Measurements from ENCODE around the gene UBAC1.

The UBAC1 gene

DNA sequence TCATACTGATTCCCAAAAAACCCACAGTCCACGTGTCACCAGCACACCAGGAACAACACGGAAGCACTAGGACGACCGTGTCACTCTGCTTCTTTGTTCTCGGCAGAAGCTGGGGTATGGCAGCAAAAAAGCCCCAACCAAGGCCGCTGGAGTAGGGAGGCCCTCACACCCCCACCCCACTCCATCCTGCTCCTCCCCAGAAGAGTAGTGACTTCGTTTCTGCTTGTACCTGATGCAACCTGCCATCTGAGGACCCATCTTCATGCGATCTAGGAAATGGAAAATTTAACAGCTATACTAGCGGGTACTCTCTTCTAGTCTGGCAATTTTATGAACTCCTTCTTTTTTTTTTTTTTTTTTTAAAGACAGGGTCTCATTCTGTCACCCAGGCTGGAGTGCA is 3.7 kb downstream of the UBAC1 start:
- Histone ChIP-seq H3K4me1 (ENCODE audit: low read depth, poor library complexity, severe bottlenecking) (peaks cover 16% of the 10 kb centered on the region), H3K4me2 (no peak overlapping the region), H3K27me3 (ENCODE audit: insufficient read depth, low read depth) (peaks cover 9% of the 10 kb centered on the region; the same call in 1 of the 2 replicates), H4K20me1 (ENCODE audit: insufficient read depth) (no peaks in the 10 kb centered on the region), H2AFZ (ENCODE audit: low read depth) (no peak overlapping the region), H3K4me3 (IDR thresholded peaks at IDR 0.05; ENCODE audit: insufficient read depth, low read depth, low read length) (no peak overlapping the region), H3K9ac (no peak overlapping the region), H3K27ac (no peak overlapping the region), H3K36me3 (ENCODE audit: insufficient read depth) (no peaks in the 10 kb centered on the region), H3K79me2 (ENCODE audit: insufficient read depth, low read depth) (peaks cover 38% of the 10 kb centered on the region; the same call in 1 of the 2 replicates)
- no peak for TF ChIP-seq CTCF (conservative IDR thresholded peaks at IDR 0.05; ENCODE audit: low read depth, low read length)

- Histone ChIP-seq H3K79me2 (ENCODE audit: insufficient read depth, low read depth) (peaks cover 38% of the 10 kb centered on the region; the same call in 1 of the 2 replicates), H4K20me1 (ENCODE audit: insufficient read depth) (no peaks in the 10 kb centered on the region), H3K27me3 (ENCODE audit: insufficient read depth, low read depth) (peaks cover 3% of the 10 kb centered on the region; the same call in 1 of the 2 replicates), H3K4me3 (IDR thresholded peaks at IDR 0.05; ENCODE audit: insufficient read depth, low read depth, low read length) (no peak overlapping the region), H3K4me2 (no peak overlapping the region), H2AFZ (ENCODE audit: low read depth) (no peak overlapping the region), H3K36me3 (ENCODE audit: insufficient read depth) (no peaks in the 10 kb centered on the region), H3K27ac (no peak overlapping the region), H3K9ac (no peak overlapping the region), H3K4me1 (ENCODE audit: low read depth, poor library complexity, severe bottlenecking) (peaks cover 13% of the 10 kb centered on the region)
- TF ChIP-seq CTCF (conservative IDR thresholded peaks at IDR 0.05; ENCODE audit: low read depth, low read length): no peak
Observed at GRCh38 chr9:135956802-135957174, 4.4 kb downstream of the UBAC1 start.

DNA sequence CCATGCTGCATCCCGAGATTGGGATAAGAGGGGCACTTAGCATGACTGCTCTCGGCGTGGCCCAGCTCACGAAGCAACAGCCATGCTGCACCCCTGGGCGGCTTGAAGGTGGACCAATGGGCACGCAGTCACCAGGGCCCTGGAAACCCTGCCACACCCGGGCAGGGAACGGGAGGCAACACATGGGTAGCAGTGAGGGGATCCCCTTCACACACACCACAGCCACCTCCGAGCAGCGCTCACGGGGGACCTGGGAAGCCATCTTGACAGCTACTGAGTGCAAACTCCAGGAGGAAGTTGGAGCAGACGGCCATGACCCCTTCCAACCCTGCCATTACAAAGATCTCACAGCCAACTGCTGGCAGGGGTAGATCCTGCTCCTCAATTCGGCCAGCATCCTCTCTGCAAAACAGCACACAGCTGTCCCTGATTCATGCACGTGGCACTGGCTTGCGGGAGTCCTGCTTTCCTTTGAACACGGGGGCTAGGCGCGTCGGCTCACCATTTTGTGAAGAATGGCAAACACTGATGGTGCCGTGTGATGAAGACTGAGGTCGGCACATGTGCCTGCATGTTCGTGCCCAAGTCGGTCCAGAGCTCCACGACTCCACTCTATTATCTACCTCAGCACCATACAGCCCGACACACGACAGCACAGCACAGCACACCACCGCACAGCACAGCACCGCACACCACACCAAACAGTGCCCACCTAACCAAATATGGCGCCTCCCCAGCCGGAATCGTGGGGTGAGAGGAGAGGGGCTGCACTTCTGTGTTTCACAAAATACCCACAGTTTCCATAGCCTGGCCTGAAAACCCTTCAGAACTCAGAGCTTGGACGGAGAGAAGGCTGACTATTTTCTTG is 5.0 kb downstream of the UBAC1 start:
- H3K79me2 ChIP-seq (ENCODE audit: insufficient read depth, low read depth): peaks cover 38% of the 10 kb centered on the region; the same call in 1 of the 2 replicates
- no peak for TF ChIP-seq CTCF (conservative IDR thresholded peaks at IDR 0.05; ENCODE audit: low read depth, low read length)

GRCh38 chr9:135952664-135953206 is 8.4 kb downstream of the UBAC1 start:
- Histone ChIP-seq H3K9ac (no peak overlapping the region), H3K4me3 (IDR thresholded peaks at IDR 0.05; ENCODE audit: insufficient read depth, low read depth, low read length) (no peak overlapping the region), H3K27me3 (ENCODE audit: insufficient read depth, low read depth) (no peaks in the 10 kb centered on the region), H3K4me1 (ENCODE audit: low read depth, poor library complexity, severe bottlenecking) (no peaks in the 10 kb centered on the region), H3K79me2 (ENCODE audit: insufficient read depth, low read depth) (peaks cover 12% of the 10 kb centered on the region; the same call in 1 of the 2 replicates), H3K36me3 (ENCODE audit: insufficient read depth) (no peaks in the 10 kb centered on the region), H2AFZ (ENCODE audit: low read depth) (no peak overlapping the region), H3K4me2 (no peak overlapping the region), H4K20me1 (ENCODE audit: insufficient read depth) (no peaks in the 10 kb centered on the region), H3K27ac (no peak overlapping the region)
- TF ChIP-seq CTCF (conservative IDR thresholded peaks at IDR 0.05; ENCODE audit: low read depth, low read length): no peak

More for the DNA sequence above, 5.0 kb downstream of the UBAC1 start:
- peaks cover 9% of the 10 kb centered on the region for H3K4me1 ChIP-seq (ENCODE audit: low read depth, poor library complexity, severe bottlenecking)
- H3K27me3 ChIP-seq (ENCODE audit: insufficient read depth, low read depth): no peaks in the 10 kb centered on the region
- H3K36me3 ChIP-seq (ENCODE audit: insufficient read depth): no peaks in the 10 kb centered on the region
- H2AFZ ChIP-seq (ENCODE audit: low read depth): no peak overlapping the region
- no peak overlapping the region for H3K4me3 ChIP-seq (IDR thresholded peaks at IDR 0.05; ENCODE audit: insufficient read depth, low read depth, low read length)
- no peak overlapping the region for H3K9ac ChIP-seq
- H3K4me2 ChIP-seq: no peak overlapping the region
- no peak overlapping the region for H3K27ac ChIP-seq
- H4K20me1 ChIP-seq (ENCODE audit: insufficient read depth): no peaks in the 10 kb centered on the region

Measured in KMS-11 (cell line).